Esophagus squamous epithelium (tissue), 4 donors: ENCODE results near the gene PCBP1.

Experiments used
- POLR2A ChIP-seq, 4 donors: fragments of 450-650 bp; IDR thresholded peaks; one replicate each; pipeline ENCODE4 v1.6.1; 2017; ENCODE audit warnings: antibody characterized with exemption in 4 of 4, mild to moderate bottlenecking in 4 of 4, moderate library complexity in 3 of 4
- TF ChIP-seq, protein P1 (sequence below), 6 experiments: fragments of 450-650 bp in 4 of 6; fragments of 200-600 bp in 2 of 6; sonication (generic) in 2 of 6; IDR thresholded peaks; one replicate each; pipeline ENCODE4 v1.5.1; 2016 to 2019; ENCODE audit warnings: antibody characterized with exemption in 6 of 6, mild to moderate bottlenecking in 4 of 6, moderate library complexity in 4 of 6

DNA sequence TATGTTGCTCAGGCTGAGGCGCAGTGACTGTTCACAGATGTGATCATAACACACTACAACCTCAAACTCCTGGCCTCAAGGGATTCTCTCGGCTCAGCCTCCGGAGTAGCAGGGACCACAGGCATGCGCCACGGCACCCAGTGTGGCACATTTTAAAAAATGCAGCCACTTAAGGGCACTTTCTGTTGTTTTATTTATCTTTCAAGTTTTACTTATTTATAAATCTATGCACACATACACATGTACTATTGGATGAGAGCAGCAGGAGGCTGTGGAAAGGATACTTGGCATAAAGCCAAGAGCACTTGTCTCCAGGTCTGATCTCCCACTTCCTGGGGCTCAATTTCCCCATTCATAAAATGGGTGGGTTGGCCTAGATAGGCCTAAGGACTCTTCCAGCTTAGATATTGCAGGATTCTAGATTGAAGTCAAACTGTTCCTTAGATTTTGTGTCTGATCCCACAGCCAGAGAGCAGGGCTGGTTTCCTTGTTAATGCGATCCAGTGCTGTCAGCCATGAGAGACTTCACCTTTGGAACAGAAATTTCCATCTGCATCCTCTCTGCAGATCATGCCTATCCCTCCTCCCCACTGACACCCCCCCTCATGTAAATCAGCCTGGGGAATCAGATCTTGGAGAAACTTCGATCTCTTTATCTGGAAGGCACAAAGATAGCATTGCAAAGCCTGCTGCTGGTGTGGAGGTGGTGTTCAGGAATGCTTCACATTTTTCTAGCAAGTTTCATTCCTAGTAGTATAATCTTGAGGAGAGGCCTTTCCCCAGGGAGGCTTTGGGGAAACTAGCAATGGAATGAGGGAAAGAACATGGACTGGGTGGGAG lies 24.7 kb downstream of the PCBP1 start:
- TF ChIP-seq, protein P1, sequence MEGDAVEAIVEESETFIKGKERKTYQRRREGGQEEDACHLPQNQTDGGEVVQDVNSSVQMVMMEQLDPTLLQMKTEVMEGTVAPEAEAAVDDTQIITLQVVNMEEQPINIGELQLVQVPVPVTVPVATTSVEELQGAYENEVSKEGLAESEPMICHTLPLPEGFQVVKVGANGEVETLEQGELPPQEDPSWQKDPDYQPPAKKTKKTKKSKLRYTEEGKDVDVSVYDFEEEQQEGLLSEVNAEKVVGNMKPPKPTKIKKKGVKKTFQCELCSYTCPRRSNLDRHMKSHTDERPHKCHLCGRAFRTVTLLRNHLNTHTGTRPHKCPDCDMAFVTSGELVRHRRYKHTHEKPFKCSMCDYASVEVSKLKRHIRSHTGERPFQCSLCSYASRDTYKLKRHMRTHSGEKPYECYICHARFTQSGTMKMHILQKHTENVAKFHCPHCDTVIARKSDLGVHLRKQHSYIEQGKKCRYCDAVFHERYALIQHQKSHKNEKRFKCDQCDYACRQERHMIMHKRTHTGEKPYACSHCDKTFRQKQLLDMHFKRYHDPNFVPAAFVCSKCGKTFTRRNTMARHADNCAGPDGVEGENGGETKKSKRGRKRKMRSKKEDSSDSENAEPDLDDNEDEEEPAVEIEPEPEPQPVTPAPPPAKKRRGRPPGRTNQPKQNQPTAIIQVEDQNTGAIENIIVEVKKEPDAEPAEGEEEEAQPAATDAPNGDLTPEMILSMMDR (IDR thresholded peaks at IDR 0.05), result no peak
- TF ChIP-seq POLR2A (IDR thresholded peaks at IDR 0.05), result no peak
